ENCODE results near the gene GAS7.

- no peak for TF ChIP-seq POLR2A (IDR thresholded peaks at IDR 0.05; ENCODE audit: low read length)
- TF ChIP-seq GATA1 (IDR thresholded peaks at IDR 0.05; ENCODE audit: low read depth, low read length), result no peak
Measured at GRCh38 chr17:10210151-10210574, 11.8 kb upstream of the GAS7 start.
